ENCODE data around the gene PCNX3. TPM values are rescaled to one million over a fixed set of nuclear protein-coding genes. Genes with fewer than 3 reads are reported as not detected.

Gene PCNX3
- total and polyA plus RNA-seq, 2 of the 13 experiments (the other 11 are each of a cell fraction or from before 2014, with no cell fraction given): 16.2 to 23.0 TPM

GRCh38 chr11:65611758-65612603 is 3.6 kb upstream of the PCNX3 start (continued):
- no peak for TF ChIP-seq ZBTB40 (IDR thresholded peaks at IDR 0.05)
- no peak for TF ChIP-seq ZBTB40 (CRISPR knock-in tag; IDR thresholded peaks at IDR 0.05)
- peak; percentile 80; the same call in 1 of the 2 replicates for TF ChIP-seq ZNF329 (CRISPR knock-in tag; IDR thresholded peaks at IDR 0.05; ENCODE audit: low read depth)
- TF ChIP-seq FOSL2 (CRISPR knock-in tag; IDR thresholded peaks at IDR 0.05): no peak
- TF ChIP-seq ZFP62 (CRISPR knock-in tag; IDR thresholded peaks at IDR 0.05): no peak
- TF ChIP-seq ZFX (CRISPR knock-in tag; IDR thresholded peaks at IDR 0.05; ENCODE audit: low read depth): peak; percentile 15; the same call in 1 of the 2 replicates
- TF ChIP-seq PHF20 (CRISPR knock-in tag; IDR thresholded peaks at IDR 0.05): no peak
- 0 out of 2 replicates have a peak, but pooled peaks have one; percentile 10 for TF ChIP-seq ZNF747 (CRISPR knock-in tag; IDR thresholded peaks at IDR 0.05; ENCODE audit: borderline replicate concordance)
- no peak for TF ChIP-seq NCOA2 (CRISPR knock-in tag; IDR thresholded peaks at IDR 0.05)
- no peak for TF ChIP-seq HES4 (CRISPR knock-in tag; IDR thresholded peaks at IDR 0.05; ENCODE audit: borderline replicate concordance)
- no peak for TF ChIP-seq ZNF333 (CRISPR knock-in tag; IDR thresholded peaks at IDR 0.05; ENCODE audit: borderline replicate concordance)
- TF ChIP-seq MTERF4 (CRISPR knock-in tag; IDR thresholded peaks at IDR 0.05): no peak
- no peak for TF ChIP-seq ZNF280B (CRISPR knock-in tag; IDR thresholded peaks at IDR 0.05; ENCODE audit: borderline replicate concordance)
- no peak for TF ChIP-seq ZNF543 (CRISPR knock-in tag; IDR thresholded peaks at IDR 0.05)
- TF ChIP-seq ZNF160 (CRISPR knock-in tag; IDR thresholded peaks at IDR 0.05): no peak
- no peak for TF ChIP-seq ZNF558 (CRISPR knock-in tag; IDR thresholded peaks at IDR 0.05; ENCODE audit: borderline replicate concordance)
- TF ChIP-seq ZNF749 (CRISPR knock-in tag; IDR thresholded peaks at IDR 0.05; ENCODE audit: borderline replicate concordance): no peak
- no peak for TF ChIP-seq SIN3B (IDR thresholded peaks at IDR 0.05; ENCODE audit: low read length)
